Esophagus (tissue), 2 donors: ENCODE measurements around the gene SPR. TPM values are rescaled to one million over a fixed set of nuclear protein-coding genes. Genes with fewer than 3 reads are reported as not detected.

Source experiments
- H3K27ac ChIP-seq, 2 donors: one replicate each; pipeline ENCODE4 v1.5.1; 2013; ENCODE audit warnings: low read depth in 2 of 2, mild to moderate bottlenecking in 2 of 2, inconsistent platforms in 1 of 2, low read length in 1 of 2, moderate library complexity in 1 of 2
- H3K27me3 ChIP-seq, 2 donors: one replicate each; pipeline ENCODE4 v1.6.1; 2013; ENCODE audit warnings: low read length in 2 of 2, control low read depth in 1 of 2, mild to moderate bottlenecking in 1 of 2; ENCODE audit not compliant: insufficient read depth in 2 of 2, control insufficient read depth in 1 of 2
- H3K36me3 ChIP-seq, 2 donors: one replicate each; pipeline ENCODE4 v1.6.1; 2013; ENCODE audit warnings: low read length in 1 of 2; ENCODE audit not compliant: control insufficient read depth in 2 of 2, insufficient read depth in 2 of 2
- H3K4me1 ChIP-seq, 2 donors: one replicate each; pipeline ENCODE4 v1.6.1; 2013; ENCODE audit warnings: low read length in 1 of 2; ENCODE audit not compliant: control insufficient read depth in 2 of 2, insufficient read depth in 2 of 2
- H3K4me3 ChIP-seq, 2 donors: one replicate each; pipeline ENCODE4 v1.5.1; 2013; ENCODE audit warnings: low read length in 2 of 2, mild to moderate bottlenecking in 2 of 2, low read depth in 1 of 2, moderate library complexity in 1 of 2
- H3K9me3 ChIP-seq, 2 donors: one replicate each; pipeline ENCODE4 v1.6.1; 2013; ENCODE audit warnings: mild to moderate bottlenecking in 2 of 2, low read depth in 1 of 2, low read length in 1 of 2, moderate library complexity in 1 of 2; ENCODE audit not compliant: control insufficient read depth in 2 of 2, insufficient read depth in 1 of 2
- WGBS, 2 donors: extraction: QIAGEN DNeasy Blood & Tissue Kit; methylation state at CpG; one replicate each; pipeline ENCODE4 v1.1.7; 2013; 5-methylcytosine and 5-hydroxymethylcytosine counted together
- polyA plus RNA-seq, 2 donors: library from polyadenylated mRNA; stranded (reverse); fragments of 200-250 nt; gene quantifications; one replicate each; pipeline ENCODE4 v1.2.3, GENCODE V29; 2013
- donor health status: healthy with polysubstance abuse.
- donor health status: Bipolar disorder and iron deficiency.

Gene SPR
- polyA plus RNA-seq, 2 donors = 17.2 to 18.2 TPM

GRCh38 chr2:72887740-72888437, 681 bp downstream of the SPR start:
- H3K27me3 ChIP-seq = no peaks in the 10 kb centered on the region
- peaks cover 3 to 7% of the 10 kb centered on the region in 2 donors for H3K4me1 ChIP-seq
- H3K27ac ChIP-seq = peak overlapping the region; percentile 85
- whole genome bisulfite sequencing, 2 donors = 7 to 8% methylated on average over 21 of the region's 21 CpGs
- H3K36me3 ChIP-seq = peaks cover 0 to 2% of the 10 kb centered on the region in 2 donors
- no peaks in the 10 kb centered on the region for H3K9me3 ChIP-seq
- peak overlapping the region; percentile 81 to 84 for H3K4me3 ChIP-seq

- peaks cover 0 to 2% of the 10 kb centered on the region in 2 donors for H3K36me3 ChIP-seq
- H3K4me3 ChIP-seq = no peak overlapping the region
- no peak overlapping the region for H3K27ac ChIP-seq
- H3K9me3 ChIP-seq = no peaks in the 10 kb centered on the region
- H3K27me3 ChIP-seq = no peaks in the 10 kb centered on the region
- WGBS, 2 donors = 72 to 86% methylated on average over 11 of the region's 11 CpGs
- peaks cover 3 to 7% of the 10 kb centered on the region in 2 donors for H3K4me1 ChIP-seq
Measured at GRCh38 chr2:72888438-72889202, 1.4 kb downstream of the SPR start.

- no peaks in the 10 kb centered on the region for H3K27me3 ChIP-seq
- H3K9me3 ChIP-seq = no peaks in the 10 kb centered on the region
- 83 to 92% methylated on average over 4 of the region's 4 CpGs for WGBS, 2 donors
Measured at GRCh38 chr2:72889991-72890390, 2.8 kb downstream of the SPR start.

GRCh38 chr2:72891091-72891818, 4.0 kb downstream of the SPR start:
- H3K4me3 ChIP-seq = no peak overlapping the region
- peaks cover 0 to 2% of the 10 kb centered on the region in 2 donors for H3K36me3 ChIP-seq
- no peak overlapping the region for H3K27ac ChIP-seq
- 73 to 79% methylated on average over 8 of the region's 8 CpGs for WGBS, 2 donors
- H3K9me3 ChIP-seq = no peaks in the 10 kb centered on the region
- peaks cover 3 to 11% of the 10 kb centered on the region in 2 donors for H3K4me1 ChIP-seq
- no peaks in the 10 kb centered on the region for H3K27me3 ChIP-seq

More at GRCh38 chr2:72889991-72890390, 2.8 kb downstream of the SPR start:
- H3K36me3 ChIP-seq = peaks cover 0 to 2% of the 10 kb centered on the region in 2 donors
- H3K27ac ChIP-seq = no peak overlapping the region
- H3K4me3 ChIP-seq = no peak overlapping the region
- H3K4me1 ChIP-seq = peaks cover 3 to 7% of the 10 kb centered on the region in 2 donors

- peaks cover 0 to 2% of the 10 kb centered on the region in 2 donors for H3K36me3 ChIP-seq
- no peak overlapping the region for H3K27ac ChIP-seq
- no peaks in the 10 kb centered on the region for H3K27me3 ChIP-seq
- no peak overlapping the region for H3K4me3 ChIP-seq
- H3K4me1 ChIP-seq = peaks cover 3 to 11% of the 10 kb centered on the region in 2 donors
- 17 to 29% methylated on average over 11 of the region's 11 CpGs for WGBS, 2 donors
- no peaks in the 10 kb centered on the region for H3K9me3 ChIP-seq
Measured at GRCh38 chr2:72892506-72893173, 5.4 kb downstream of the SPR start.

GRCh38 chr2:72893594-72894319, 6.5 kb downstream of the SPR start:
- Histone ChIP-seq H3K36me3 (no peaks in the 10 kb centered on the region), H3K4me3 (no peak overlapping the region), H3K27ac (no peak overlapping the region), H3K4me1 (peaks cover 0 to 4% of the 10 kb centered on the region in 2 donors), H3K9me3 (no peaks in the 10 kb centered on the region), H3K27me3 (no peaks in the 10 kb centered on the region)
- 43 to 44% methylated on average over 15 of the region's 15 CpGs for WGBS, 2 donors

- no peaks in the 10 kb centered on the region for H3K36me3 ChIP-seq
- 61 to 75% methylated on average over 9 of the region's 9 CpGs for WGBS, 2 donors
- no peaks in the 10 kb centered on the region for H3K27me3 ChIP-seq
- H3K4me3 ChIP-seq = no peak overlapping the region
- peaks cover 0 to 4% of the 10 kb centered on the region in 2 donors for H3K4me1 ChIP-seq
- no peak overlapping the region for H3K27ac ChIP-seq
- H3K9me3 ChIP-seq = no peaks in the 10 kb centered on the region
Measured at GRCh38 chr2:72894514-72894913, 7.3 kb downstream of the SPR start.

GRCh38 chr2:72895154-72895553, 7.9 kb downstream of the SPR start:
- Histone ChIP-seq H3K27ac (no peak overlapping the region), H3K4me1 (peaks cover 0 to 4% of the 10 kb centered on the region in 2 donors), H3K27me3 (no peaks in the 10 kb centered on the region), H3K9me3 (no peaks in the 10 kb centered on the region), H3K36me3 (no peaks in the 10 kb centered on the region), H3K4me3 (no peak overlapping the region)
- 13 to 19% methylated on average over 4 of the region's 4 CpGs for WGBS, 2 donors
